Peyer's patch (tissue), 4 donors: ENCODE measurements around the gene KCNN3.

Experiments
- CTCF ChIP-seq, 6 experiments: fragments of 450-650 bp in 4 of 6; fragments of 200-600 bp in 2 of 6; sonication (generic) in 1 of 6; IDR thresholded peaks; one replicate each; pipeline ENCODE4 v1.5.1; 2017 to 2019; ENCODE audit warnings: antibody characterized with exemption in 6 of 6, mild to moderate bottlenecking in 3 of 6, moderate library complexity in 1 of 6
- POLR2A ChIP-seq, 2 donors: fragments of 450-650 bp; IDR thresholded peaks; one replicate each; pipeline ENCODE4 v1.5.1; 2017; ENCODE audit warnings: antibody characterized with exemption in 2 of 2, mild to moderate bottlenecking in 2 of 2, moderate library complexity in 2 of 2

DNA sequence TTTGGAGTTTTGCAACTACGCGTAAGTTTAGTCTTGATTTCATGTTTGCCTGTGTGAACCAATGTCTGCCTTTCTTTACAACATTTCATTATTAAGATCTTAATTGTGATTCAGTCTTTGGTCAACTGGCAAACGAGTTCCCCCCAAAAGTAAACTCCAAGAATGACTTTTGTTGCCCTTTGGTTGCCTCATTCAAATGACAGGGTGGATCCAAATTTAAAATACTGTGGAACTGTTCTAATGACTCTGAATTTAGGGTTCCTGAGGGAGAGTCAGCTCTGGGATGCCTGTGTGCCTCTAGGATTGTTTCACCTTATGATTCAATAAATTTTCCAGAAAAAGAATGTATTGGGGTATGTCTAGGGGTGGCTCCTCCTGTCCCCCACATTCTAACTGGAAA is 105.3 kb downstream of the KCNN3 start:
- no peak for TF ChIP-seq CTCF (IDR thresholded peaks at IDR 0.05)
- no peak for TF ChIP-seq POLR2A (IDR thresholded peaks at IDR 0.05)
